Hippocampal formation (tissue), 2 donors: ENCODE measurements around the gene SUN1.
A peak's percentile ranks its signal among the peaks of the same experiment; 100 is the strongest.
"Not testable (repeated sequence)": the region's sequence is repeated elsewhere in the genome, so short reads cannot be mapped to it uniquely, and the experiment has no call there.

Source experiments
- DNase-seq, 2 donors: peaks; one replicate each; lab custom pipeline; 2025; lab: John Stamatoyannopoulos, UW

Gene SUN1

GRCh38 chr7:855686-856369, 23.6 kb downstream of the SUN1 start:
- no peak for DNase-seq

GRCh38 chr7:856444-857095, 24.3 kb downstream of the SUN1 start:
- no peak for DNase-seq

- no peak for DNase-seq
Observed at GRCh38 chr7:857661-858060, 25.4 kb downstream of the SUN1 start.

GRCh38 chr7:859359-860030, 27.2 kb downstream of the SUN1 start:
- no peak for DNase-seq

- no peak for DNase-seq
Observed at GRCh38 chr7:860149-860548, 27.9 kb downstream of the SUN1 start.

- DNase-seq, result no peak
Observed at GRCh38 chr7:861222-861621, 28.9 kb downstream of the SUN1 start.

GRCh38 chr7:862157-862556, 29.9 kb downstream of the SUN1 start:
- no peak for DNase-seq

GRCh38 chr7:863106-863505, 30.8 kb downstream of the SUN1 start:
- DNase-seq, result no peak

GRCh38 chr7:865921-866320, 33.6 kb downstream of the SUN1 start:
- no peak for DNase-seq

- peak; percentile 32 to 39 for DNase-seq
Observed at GRCh38 chr7:867001-867405, 34.7 kb downstream of the SUN1 start.

GRCh38 chr7:867406-868188, 35.3 kb downstream of the SUN1 start:
- no peak for DNase-seq

- DNase-seq, result no peak
Observed at GRCh38 chr7:868189-868486, 35.9 kb downstream of the SUN1 start.

- DNase-seq, result no peak
Observed at GRCh38 chr7:869348-869747, 37.1 kb downstream of the SUN1 start.

GRCh38 chr7:871900-872537, 39.7 kb downstream of the SUN1 start:
- DNase-seq, result no peak

- not testable (repeated sequence) for DNase-seq
Observed at GRCh38 chr7:872685-873084, 40.4 kb downstream of the SUN1 start.

- peak; percentile 59 to 69 for DNase-seq
Observed at GRCh38 chr7:873367-874002, 41.2 kb downstream of the SUN1 start.

- no peak for DNase-seq
Observed at GRCh38 chr7:874031-874749, 41.9 kb downstream of the SUN1 start.

GRCh38 chr7:875051-875450, 42.8 kb downstream of the SUN1 start:
- DNase-seq, result no peak

- DNase-seq, result no peak
Observed at GRCh38 chr7:875476-876076, 43.3 kb downstream of the SUN1 start.
